Omental fat pad (tissue), 4 donors: ENCODE results near the gene QRICH1. TPM values are rescaled to one million over a fixed set of nuclear protein-coding genes. Genes with fewer than 3 reads are reported as not detected.

Experiments
- ATAC-seq: fragments of 150-250 bp; one replicate; pipeline ENCODE4 v1.9.1; 2016; ENCODE audit warnings: mild to moderate bottlenecking, moderate library complexity; ENCODE audit not compliant: low FRiP score
- DNase-seq: peaks from one replicate; pipeline ENCODE4 v3.0.0-alpha.2; 2019; ENCODE audit warnings: low spot score
- CTCF ChIP-seq, 3 donors: fragments of 450-650 bp; IDR thresholded peaks; one replicate each; pipeline ENCODE4 v1.5.1; 2016 to 2017; ENCODE audit warnings: antibody characterized with exemption in 3 of 3, mild to moderate bottlenecking in 3 of 3, moderate library complexity in 2 of 3
- total RNA-seq, 4 donors: library from RNA; depleted of rRNA; stranded (reverse); fragments of >200 nt; gene quantifications; one replicate each; pipeline ENCODE4 v1.1.0, GENCODE V29; 2016

Gene QRICH1
- total RNA-seq, 4 donors from 2014 or later: 53.2 to 71.2 (median 61.9) TPM

GRCh38 chr3:49032646-49033304 is 61.1 kb downstream of the QRICH1 start:
- no peak for DNase-seq
- ATAC-seq: peak; percentile 75
- no peak for TF ChIP-seq CTCF (IDR thresholded peaks at IDR 0.05)

GRCh38 chr3:49030321-49030720 is 63.5 kb downstream of the QRICH1 start:
- TF ChIP-seq CTCF (IDR thresholded peaks at IDR 0.05): no peak
- ATAC-seq: no peak
- DNase-seq: no peak

GRCh38 chr3:49029563-49029884 is 64.3 kb downstream of the QRICH1 start:
- DNase-seq (no peak), ATAC-seq (no peak)
- TF ChIP-seq CTCF (IDR thresholded peaks at IDR 0.05): no peak

GRCh38 chr3:49028673-49029562 is 65.0 kb downstream of the QRICH1 start, which contains the start of gene IMPDH2:
Gene IMPDH2, minus strand, starts transcription at chr3:49029398. Its CDS starts 48 bp downstream, at chr3:49029350.
- ATAC-seq (peak; percentile 85), DNase-seq (peak; percentile 87)
- no peak for TF ChIP-seq CTCF (IDR thresholded peaks at IDR 0.05)

- no peak for DNase-seq
- no peak for ATAC-seq
- no peak for TF ChIP-seq CTCF (IDR thresholded peaks at IDR 0.05)
Measured at GRCh38 chr3:49028298-49028672, 65.6 kb downstream of the QRICH1 start.

- no peak for TF ChIP-seq CTCF (IDR thresholded peaks at IDR 0.05)
- ATAC-seq: no peak
- no peak for DNase-seq
Measured at GRCh38 chr3:49027634-49028033, 66.2 kb downstream of the QRICH1 start.
